ENCODE data around the gene MTMR3.
"Not testable (repeated sequence)": the region's sequence is repeated elsewhere in the genome, so short reads cannot be mapped to it uniquely, and the experiment has no call there.

The MTMR3 gene

DNA sequence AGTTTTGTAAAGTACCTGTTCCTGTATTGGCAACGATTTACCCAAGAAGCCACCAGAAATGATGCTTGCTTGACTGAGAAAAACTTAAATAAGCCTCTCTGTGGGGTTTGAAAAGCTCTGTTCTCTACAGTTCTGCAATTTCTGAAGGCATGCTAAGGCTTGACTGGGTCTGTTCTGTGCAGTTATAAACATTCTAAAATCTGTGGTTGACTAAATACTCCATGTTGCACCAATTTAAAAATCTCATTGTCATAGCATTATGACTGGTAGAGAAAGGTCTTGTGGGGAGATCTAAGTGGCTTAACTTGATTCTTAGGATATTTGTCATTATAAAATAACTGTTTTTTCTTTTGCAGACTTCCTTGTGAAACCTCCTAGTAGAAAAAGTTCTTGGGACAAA, 73.7 kb downstream of the MTMR3 start:
- in situ Hi-C loops (cut with MboI; ENCODE audit: low sequenced_read_pairs) = no loop called here

DNA sequence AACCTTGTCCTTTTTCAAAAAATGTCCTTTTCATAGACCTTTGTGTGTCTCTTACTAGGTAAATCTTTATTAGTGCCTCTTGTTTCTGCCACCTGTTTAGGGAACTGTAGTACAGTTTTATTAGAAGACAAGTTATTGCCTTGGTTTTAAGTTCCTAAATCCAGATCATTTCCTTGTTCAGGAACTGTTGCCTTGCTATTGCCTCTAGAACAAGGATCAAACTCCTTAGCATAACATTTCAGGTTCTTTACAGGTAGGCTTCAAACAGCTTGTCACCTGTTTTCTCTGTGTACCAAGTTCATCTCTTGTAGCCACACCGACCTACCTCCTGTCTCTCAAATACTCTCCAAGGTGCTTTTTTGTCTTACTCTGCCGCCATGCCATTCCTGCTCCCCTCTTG, 75.2 kb downstream of the MTMR3 start:
- in situ Hi-C loops (cut with MboI; ENCODE audit: low sequenced_read_pairs) = no loop called here

DNA sequence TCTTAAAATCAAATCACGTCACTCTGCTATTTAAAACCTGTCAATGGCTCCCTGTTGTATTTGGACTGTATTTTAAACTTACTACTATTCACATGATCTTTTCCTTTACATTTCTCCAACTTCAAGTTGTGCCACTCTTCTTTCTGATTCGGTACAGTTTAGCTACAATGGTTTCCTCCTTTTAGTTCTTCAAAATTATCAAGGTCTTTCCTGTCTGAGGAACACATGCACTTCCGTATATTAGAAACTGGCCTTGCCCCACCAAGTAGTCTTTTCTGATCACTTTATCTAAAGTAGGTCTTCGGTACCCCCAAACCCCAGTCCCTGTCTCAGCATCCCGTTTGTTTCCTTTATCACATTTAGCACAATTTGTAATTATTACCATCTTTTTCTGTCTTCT, 81.8 kb downstream of the MTMR3 start:
- in situ Hi-C loops (cut with MboI; ENCODE audit: low sequenced_read_pairs) = no loop called here

DNA sequence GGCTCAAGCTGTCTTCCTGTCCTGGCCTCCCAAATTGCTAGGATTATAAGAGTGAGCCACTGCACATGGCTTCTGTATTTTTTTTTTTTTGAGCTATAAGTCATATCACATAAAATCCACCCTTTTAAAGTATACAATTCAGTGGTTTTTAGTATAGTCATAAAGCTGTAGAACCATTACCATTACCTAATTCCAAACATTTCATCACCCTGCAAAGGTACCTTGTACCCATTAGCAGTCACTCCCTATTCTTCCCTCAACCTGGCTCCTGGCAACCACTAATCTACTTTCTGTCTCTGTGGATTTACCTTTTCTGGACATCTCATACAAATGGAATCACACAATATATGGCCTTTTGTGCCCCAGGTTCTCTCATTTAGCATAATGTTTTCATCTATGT, 84.5 kb downstream of the MTMR3 start:
- in situ Hi-C loops (cut with MboI; ENCODE audit: low sequenced_read_pairs) = no loop called here

DNA sequence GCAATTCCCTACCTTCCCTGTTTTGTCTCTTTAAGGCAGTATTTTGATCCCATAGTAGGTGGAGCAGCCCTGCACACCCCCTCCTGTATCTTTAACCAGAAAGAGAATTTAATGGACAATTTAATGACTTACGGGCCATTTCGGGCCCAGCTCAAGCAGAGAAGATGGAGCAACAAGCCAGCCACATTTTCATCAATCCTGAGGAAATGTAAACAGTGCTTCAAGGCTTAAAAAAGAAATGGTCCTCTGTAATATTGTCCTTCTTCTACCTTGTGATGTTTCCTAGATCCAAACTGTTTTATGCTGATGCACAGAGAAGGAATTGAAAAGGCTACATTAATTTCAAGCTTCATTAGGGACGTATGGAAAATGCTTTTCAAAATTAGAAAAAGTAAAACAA, 88.6 kb downstream of the MTMR3 start:
- in situ Hi-C loops (cut with MboI; ENCODE audit: low sequenced_read_pairs) = no loop called here

DNA sequence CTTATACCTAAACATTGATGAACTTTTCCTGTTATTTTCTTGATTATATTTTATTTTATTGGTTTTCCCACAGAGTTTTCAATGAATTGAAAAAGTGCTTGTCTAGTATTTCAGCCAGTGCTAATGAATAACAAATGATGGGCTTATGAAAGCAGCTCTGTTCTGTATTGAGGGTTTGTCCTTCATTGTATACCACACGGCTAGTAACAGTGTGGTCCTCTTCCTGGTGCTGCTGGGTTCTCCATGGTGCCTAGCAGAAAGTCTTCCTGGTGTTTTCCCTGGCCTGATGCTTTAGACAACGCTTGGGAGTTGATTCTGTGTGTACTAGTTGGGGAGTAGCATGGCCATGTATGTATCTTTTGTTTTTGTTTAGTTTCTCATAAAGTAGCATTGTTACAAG, 89.1 kb downstream of the MTMR3 start:
- in situ Hi-C loops (cut with MboI; ENCODE audit: low sequenced_read_pairs) = no loop called here

DNA sequence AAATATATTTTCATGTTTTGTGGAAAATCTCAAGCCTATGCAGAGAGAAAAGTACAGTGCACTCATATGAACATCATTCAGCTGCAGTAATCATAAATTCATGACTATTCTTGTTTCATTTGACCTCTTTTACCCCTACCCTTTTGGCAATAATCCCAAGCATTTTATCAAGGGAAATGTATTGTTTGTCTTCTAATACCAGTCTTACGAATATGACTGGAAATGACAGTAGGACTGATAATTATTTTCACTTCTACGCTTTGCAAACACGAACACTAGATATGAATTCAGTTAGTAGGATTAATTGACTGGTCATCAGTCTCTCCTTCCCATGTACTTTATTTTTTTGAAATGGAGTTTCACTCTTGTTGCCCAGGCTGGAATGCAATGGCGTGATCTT, 90.3 kb downstream of the MTMR3 start:
- in situ Hi-C loops (cut with MboI; ENCODE audit: low sequenced_read_pairs) = no loop called here

DNA sequence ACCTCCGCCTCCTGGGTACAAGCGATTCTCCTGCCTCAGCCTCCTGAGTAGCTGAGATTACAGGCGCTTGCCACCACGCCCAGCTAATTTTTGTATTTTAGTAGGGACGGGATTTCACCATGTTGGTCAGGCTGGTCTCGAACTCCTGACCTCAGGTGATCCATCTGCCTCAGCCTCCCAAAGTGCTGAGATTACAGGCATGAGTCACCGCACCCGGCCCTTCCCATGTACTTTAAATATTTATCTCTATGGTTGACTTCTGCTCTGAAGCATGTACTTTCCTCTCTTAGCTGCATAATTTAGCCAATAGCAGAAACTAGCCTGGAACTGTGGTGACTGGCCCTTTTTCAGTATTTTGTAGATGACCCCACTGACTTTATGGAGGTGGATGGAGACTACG, 90.7 kb downstream of the MTMR3 start:
- in situ Hi-C loops (cut with MboI; ENCODE audit: low sequenced_read_pairs) = not testable (repeated sequence)

DNA sequence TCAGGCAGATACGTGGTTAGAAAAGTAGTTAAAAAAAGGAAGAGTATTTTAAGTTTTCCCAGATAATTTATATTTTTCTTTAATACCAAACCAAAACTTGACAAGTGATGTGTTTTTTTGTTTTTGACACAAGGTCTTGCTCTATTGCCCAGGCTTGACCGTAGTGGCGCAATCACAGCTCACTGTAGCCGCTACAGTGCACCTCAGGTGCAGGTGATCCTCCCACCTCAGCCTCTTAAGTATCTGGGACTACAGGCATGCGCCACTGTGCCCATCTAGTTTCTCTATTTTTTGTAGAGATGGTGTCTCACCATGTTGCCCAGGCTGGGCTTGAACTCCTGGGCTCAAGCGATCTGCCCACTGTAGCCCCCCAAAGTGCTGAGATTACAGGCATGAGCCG, 92.5 kb downstream of the MTMR3 start:
- in situ Hi-C loops (cut with MboI; ENCODE audit: low sequenced_read_pairs) = no loop called here

DNA sequence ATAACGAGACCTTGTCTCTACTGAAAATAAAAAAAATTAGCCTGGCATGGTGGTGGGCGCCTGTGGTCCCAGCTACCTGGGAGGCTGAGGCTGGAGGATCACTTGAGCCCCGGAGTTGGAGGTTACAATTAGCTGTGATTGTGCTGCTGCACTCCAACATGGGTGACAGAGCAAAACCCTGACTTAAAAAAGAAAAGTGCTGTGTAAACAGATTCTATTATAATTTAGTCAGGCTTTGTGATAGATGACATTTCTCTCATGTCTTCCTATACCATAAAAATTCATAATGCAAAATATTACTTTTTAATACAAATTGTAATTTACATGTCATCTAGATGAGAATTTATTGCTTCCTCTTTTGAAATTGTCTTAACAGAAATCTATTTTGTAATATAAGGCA, 94.1 kb downstream of the MTMR3 start:
- in situ Hi-C loops (cut with MboI; ENCODE audit: low sequenced_read_pairs) = no loop called here

DNA sequence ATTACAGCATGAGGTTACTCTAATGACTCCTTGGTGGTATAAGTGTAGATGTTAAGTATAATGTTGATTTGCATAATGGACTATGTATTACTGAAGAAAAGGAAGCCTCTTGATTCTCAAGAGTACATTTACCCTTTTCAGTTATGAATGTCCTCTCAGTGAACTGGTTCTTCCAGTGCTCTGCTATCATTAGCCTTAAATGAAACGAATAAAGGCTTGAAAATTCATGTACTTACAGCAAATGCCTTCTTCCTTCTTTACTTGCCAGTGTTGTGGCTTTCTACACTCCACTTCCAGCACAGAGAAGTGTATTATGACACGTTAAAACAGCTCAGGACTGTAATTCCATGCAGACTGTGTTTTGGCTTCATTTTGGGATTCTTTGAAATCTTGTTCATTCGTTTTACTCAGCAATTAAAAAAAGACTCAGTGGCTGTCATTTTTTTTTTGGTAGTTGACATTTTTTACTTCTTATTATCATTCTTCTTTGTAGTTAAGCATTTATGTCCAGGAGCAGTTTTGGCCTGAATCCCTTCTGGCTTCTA, 96.9 kb downstream of the MTMR3 start:
- in situ Hi-C loops (cut with MboI; ENCODE audit: low sequenced_read_pairs) = no loop called here

DNA sequence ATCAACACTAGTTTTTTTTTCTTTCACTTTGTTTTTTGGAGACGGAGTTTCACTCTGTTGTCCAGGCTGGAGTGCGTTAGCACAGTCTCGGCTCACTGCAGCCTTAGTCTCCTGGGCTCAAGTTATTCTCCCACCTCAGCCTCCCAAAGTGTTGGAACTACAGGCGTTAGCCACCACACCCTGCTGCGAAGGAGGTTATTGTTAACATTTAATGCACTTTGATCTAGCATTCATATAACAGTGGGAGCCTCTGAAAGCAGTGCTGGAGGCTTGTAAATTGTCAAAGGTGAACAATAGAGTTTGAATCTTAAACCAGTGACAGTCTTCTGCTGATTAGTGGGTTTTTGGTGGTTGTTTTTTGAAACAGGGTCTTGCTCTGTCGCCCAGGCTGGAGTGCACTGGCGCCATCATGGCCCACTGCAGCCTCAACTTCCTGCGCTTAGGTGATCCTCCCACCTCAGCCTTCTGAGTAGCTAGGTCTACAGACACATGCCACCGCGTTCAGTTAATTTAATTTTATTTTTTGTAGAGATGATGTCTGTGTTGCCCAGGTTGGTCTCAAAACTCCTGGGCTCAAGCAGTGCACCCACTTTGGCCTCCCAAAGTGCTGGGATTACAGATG, 100.4 kb downstream of the MTMR3 start:
- in situ Hi-C loops (cut with MboI; ENCODE audit: low sequenced_read_pairs) = no loop called here

DNA sequence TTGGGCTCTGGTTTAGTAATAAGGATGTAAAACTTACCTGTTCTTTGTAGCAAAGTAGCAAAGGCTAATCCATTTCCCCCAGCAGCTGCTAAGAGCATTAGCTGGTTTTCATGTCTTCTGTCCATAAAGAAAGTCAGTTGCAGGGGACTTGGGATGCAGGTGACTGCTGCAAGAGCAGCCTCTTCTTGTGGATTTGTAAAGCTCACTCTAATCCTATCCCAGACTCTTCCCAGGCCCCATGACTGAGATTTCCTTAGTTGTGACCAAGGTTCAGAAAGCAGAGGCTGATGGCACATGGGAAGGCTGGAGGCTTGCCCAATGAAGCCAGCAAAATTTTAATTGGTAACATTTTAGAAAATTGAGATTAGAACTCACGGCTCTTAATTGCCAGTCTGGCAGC, 102.9 kb downstream of the MTMR3 start:
- in situ Hi-C loops (cut with MboI; ENCODE audit: low sequenced_read_pairs) = no loop called here

DNA sequence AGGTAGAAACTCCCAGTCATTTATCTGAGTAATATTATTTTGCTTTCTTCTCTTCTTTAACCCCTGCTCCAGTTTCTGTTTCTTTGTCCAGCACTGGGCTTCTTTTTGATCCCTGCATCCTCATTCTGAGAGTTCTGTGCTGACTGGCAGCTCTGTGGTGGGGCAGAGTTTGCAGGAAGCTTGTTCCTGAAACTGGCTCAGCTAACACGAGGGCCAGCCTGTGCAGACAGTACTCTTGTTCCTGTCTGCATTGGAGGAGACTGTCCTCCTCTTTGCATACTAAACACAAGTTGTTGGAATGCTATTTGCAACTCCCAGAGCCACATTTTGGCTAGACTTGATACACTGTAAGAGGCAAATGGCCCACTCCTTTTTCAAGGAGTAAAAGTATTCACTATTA, 104.2 kb downstream of the MTMR3 start:
- in situ Hi-C loops (cut with MboI; ENCODE audit: low sequenced_read_pairs) = no loop called here

DNA sequence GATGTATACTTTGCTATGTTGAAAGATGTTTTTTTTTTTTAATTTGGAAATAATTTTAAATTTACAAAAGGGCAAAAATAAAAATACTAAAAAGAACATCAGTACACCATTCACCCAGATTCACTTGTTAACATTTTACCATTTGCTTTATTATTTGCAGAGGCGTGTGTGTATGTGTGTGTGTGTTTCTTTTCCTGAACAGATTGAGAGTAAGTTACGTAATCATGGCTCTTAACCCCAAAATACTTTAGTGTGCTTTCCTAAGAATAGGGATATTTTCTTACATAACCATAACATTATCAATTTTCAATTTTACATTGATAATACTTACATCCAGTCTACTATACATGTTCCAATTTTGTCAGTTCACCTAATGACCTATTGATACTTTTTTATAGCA, 105.7 kb downstream of the MTMR3 start:
- in situ Hi-C loops (cut with MboI; ENCODE audit: low sequenced_read_pairs) = no loop called here

DNA sequence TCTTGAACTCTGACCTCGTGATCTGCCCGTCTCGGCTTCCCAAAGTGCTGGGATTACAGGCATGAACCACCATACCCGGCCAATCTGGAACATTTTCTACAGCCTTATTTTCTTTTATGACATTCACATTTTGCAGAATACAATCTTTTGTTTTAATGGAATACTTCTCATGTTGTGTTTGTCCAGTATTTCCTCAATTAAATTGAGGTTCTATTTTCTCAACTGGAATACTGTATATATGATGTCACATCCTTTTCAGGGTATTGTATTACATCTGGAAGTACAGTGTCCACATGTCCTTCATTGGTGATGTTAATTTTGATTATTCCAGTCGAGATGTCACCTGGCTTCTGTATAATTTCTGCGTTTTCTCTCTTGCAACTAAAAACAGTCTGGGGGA, 106.5 kb downstream of the MTMR3 start:
- in situ Hi-C loops (cut with MboI; ENCODE audit: low sequenced_read_pairs) = no loop called here

DNA sequence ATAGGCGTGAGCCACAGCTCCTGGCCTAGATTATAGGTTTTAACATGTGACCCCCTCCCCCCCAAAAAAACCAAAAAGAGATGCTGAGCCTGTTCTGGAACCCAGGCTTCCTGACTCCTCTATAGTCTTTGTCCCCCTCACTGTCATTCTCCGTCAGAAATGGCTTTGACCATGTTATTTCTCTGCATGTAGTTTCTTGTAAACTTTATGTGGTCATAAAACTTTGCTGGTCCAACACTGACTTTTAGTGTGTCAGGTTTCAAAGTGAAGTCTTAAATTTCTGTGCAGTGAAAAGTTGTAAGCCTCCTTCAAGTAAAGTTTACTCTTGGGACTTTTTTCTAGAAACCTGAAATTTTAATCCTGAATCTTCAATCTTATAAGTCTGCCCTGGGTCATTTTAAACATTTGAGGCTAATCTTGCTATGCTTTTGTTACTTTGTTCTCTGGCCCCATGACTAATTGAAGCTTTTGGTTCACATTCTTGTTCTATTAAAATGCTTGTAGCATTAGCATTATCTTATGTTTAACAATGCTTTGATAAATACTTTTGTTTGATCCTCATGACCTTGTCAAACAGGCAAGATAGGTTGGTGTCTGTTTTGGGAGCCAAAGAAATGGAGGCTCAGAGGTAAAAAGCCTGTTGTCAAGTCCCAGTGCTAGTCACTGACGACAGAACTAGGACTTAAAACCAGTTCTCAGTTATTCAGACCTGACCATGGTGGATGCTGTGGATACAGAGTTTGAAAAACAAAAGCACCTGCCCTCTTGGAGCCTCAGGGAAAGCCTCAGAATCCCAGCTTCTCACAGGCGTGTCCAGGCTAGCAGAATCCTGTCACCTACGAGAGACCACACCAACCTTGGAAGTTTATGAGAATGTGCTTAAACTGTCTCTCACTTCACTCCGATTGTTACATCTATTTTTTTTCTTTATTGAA, 109.6 kb downstream of the MTMR3 start:
- in situ Hi-C loops (cut with MboI; ENCODE audit: low sequenced_read_pairs) = no loop called here

DNA sequence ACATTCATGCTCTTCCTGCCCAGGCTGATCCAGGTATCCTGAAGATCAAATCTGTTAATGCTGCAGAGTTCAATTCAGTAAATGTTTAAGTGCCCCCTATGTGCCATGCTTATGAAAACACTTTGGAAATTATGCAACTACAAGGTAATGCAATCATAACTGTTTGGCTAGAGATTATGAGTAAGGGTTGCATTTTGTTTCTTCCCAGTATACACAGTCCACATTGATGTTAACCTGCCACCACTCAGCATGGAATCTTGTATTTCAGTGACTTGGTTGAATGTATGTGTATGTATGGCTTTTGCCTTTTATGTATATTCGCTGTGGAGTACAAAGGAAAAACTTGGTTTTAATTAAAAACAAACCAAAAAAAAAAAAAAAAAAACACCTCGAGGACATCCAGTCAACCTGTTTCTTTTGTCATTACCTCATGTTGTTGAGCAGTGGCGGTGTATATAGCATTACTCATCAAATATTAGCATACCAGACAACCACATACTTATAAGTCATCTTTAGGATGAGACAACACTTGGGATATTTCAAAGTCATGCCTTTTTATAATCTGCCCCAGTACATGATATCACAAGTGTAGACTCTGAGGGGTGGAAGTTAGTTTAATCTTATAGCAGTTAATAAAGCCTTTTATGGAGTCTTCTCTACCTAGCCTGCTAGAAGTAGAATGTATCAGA, 111.2 kb downstream of the MTMR3 start:
- in situ Hi-C loops (cut with MboI; ENCODE audit: low sequenced_read_pairs) = no loop called here

DNA sequence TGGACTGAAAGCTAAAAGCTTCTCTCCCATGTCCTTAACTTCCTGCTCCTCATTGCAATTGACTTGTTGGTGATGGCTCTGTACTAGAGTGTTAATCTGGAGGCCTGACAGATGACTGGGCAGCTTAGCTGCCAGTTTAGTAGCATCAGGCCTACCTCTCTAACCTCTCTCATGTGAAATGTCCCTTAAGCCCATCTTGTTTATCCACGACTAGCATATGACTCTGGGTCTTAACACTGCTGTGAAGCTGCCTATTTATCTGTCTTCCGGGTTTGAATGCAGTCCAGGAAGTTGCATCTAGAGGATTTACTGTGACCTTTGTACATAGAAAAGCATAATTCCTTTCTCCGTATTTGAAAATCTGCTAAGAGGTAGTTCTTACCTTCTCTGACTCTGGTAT, 112.0 kb downstream of the MTMR3 start:
- in situ Hi-C loops (cut with MboI; ENCODE audit: low sequenced_read_pairs) = no loop called here

DNA sequence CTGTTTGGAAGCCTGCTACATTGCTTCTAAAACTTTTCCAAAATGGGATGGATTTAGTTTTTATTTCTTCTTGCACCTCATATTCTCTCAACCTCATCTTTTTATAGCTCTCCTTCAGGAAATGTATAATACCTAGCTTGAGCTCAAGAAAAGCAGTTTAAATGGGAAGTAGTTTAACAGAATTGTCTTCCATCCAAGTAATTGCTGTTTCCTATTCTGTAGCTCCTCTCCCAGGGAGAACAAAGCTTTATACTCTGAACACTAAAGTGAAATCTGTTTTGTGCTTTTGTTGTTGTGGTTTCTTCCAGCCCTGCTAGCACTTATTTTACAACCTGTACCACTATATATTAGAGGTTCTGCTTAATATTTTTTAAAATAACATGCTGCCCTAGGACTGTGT, 114.1 kb downstream of the MTMR3 start:
- in situ Hi-C loops (cut with MboI; ENCODE audit: low sequenced_read_pairs) = no loop called here

DNA sequence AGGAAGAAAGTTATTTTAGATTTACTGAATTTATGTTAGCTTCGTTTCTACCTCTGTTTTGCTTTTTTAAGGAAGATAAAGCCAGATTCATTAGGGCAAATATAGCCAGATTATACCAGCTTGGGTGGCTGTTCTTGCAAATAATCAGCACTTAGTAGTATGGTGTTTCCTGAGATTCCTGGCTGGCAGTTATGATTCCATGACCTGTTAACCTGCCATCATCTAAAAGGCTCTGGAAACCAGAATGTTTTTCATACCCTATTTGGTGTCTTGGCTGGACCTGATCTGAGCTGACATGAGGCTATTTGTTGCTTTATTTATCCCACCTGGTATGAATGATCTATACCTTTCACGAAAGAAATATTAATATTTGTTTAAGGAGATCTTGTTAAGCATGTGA, 114.5 kb downstream of the MTMR3 start:
- in situ Hi-C loops (cut with MboI; ENCODE audit: low sequenced_read_pairs) = no loop called here
